Measurements from ENCODE around the gene AP5S1.

The AP5S1 gene

GRCh38 chr20:3796477-3797225 is 23.7 kb upstream of the AP5S1 start:
- Histone ChIP-seq H3K36me3 (ENCODE audit: control insufficient read depth, insufficient read depth, low read length) (no peaks in the 10 kb centered on the region), H3K4me3 (ENCODE audit: low read length) (peak overlapping the region; percentile 74), H3K27ac (ENCODE audit: low read depth, low read length) (peak overlapping the region; percentile 51), H3K27me3 (ENCODE audit: control insufficient read depth, insufficient read depth, low read length) (no peaks in the 10 kb centered on the region), H3K4me1 (ENCODE audit: control insufficient read depth, insufficient read depth, low read length) (peaks cover 9% of the 10 kb centered on the region), H3K9ac (ENCODE audit: low read length) (peak overlapping the region; percentile 30)

- Histone ChIP-seq H3K27ac (ENCODE audit: low read depth, low read length) (no peak overlapping the region), H3K4me1 (ENCODE audit: control insufficient read depth, insufficient read depth, low read length) (peaks cover 9% of the 10 kb centered on the region), H3K4me3 (ENCODE audit: low read length) (peak overlapping the region; percentile 74), H3K27me3 (ENCODE audit: control insufficient read depth, insufficient read depth, low read length) (no peaks in the 10 kb centered on the region), H3K9ac (ENCODE audit: low read length) (peak overlapping the region; percentile 30), H3K36me3 (ENCODE audit: control insufficient read depth, insufficient read depth, low read length) (peaks cover 5% of the 10 kb centered on the region)
These were observed 23.2 kb upstream of the AP5S1 start for GRCh38 chr20:3797226-3797545.

- peaks cover 11% of the 10 kb centered on the region for H3K36me3 ChIP-seq (ENCODE audit: control insufficient read depth, insufficient read depth, low read length)
- no peak overlapping the region for H3K9ac ChIP-seq (ENCODE audit: low read length)
- H3K4me3 ChIP-seq (ENCODE audit: low read length): peak overlapping the region; percentile 74
- H3K27me3 ChIP-seq (ENCODE audit: control insufficient read depth, insufficient read depth, low read length): no peaks in the 10 kb centered on the region
- H3K27ac ChIP-seq (ENCODE audit: low read depth, low read length): no peak overlapping the region
- H3K4me1 ChIP-seq (ENCODE audit: control insufficient read depth, insufficient read depth, low read length): peaks cover 9% of the 10 kb centered on the region
These were observed 22.6 kb upstream of the AP5S1 start for GRCh38 chr20:3797592-3798372.

GRCh38 chr20:3798373-3798768 is 22.0 kb upstream of the AP5S1 start:
- H3K27me3 ChIP-seq (ENCODE audit: control insufficient read depth, insufficient read depth, low read length): no peaks in the 10 kb centered on the region
- H3K4me3 ChIP-seq (ENCODE audit: low read length): no peak overlapping the region
- peaks cover 16% of the 10 kb centered on the region for H3K36me3 ChIP-seq (ENCODE audit: control insufficient read depth, insufficient read depth, low read length)
- peaks cover 9% of the 10 kb centered on the region for H3K4me1 ChIP-seq (ENCODE audit: control insufficient read depth, insufficient read depth, low read length)
- no peak overlapping the region for H3K27ac ChIP-seq (ENCODE audit: low read depth, low read length)
- H3K9ac ChIP-seq (ENCODE audit: low read length): no peak overlapping the region

- no peak overlapping the region for H3K9ac ChIP-seq (ENCODE audit: low read length)
- no peak overlapping the region for H3K27ac ChIP-seq (ENCODE audit: low read depth, low read length)
- H3K27me3 ChIP-seq (ENCODE audit: control insufficient read depth, insufficient read depth, low read length): no peaks in the 10 kb centered on the region
- H3K4me1 ChIP-seq (ENCODE audit: control insufficient read depth, insufficient read depth, low read length): peaks cover 9% of the 10 kb centered on the region
- no peak overlapping the region for H3K4me3 ChIP-seq (ENCODE audit: low read length)
- peaks cover 18% of the 10 kb centered on the region for H3K36me3 ChIP-seq (ENCODE audit: control insufficient read depth, insufficient read depth, low read length)
These were observed 21.5 kb upstream of the AP5S1 start for GRCh38 chr20:3798908-3799248.

- H3K27ac ChIP-seq (ENCODE audit: low read depth, low read length): no peak overlapping the region
- H3K36me3 ChIP-seq (ENCODE audit: control insufficient read depth, insufficient read depth, low read length): peaks cover 24% of the 10 kb centered on the region
- no peak overlapping the region for H3K9ac ChIP-seq (ENCODE audit: low read length)
- peaks cover 9% of the 10 kb centered on the region for H3K4me1 ChIP-seq (ENCODE audit: control insufficient read depth, insufficient read depth, low read length)
- no peak overlapping the region for H3K4me3 ChIP-seq (ENCODE audit: low read length)
- no peaks in the 10 kb centered on the region for H3K27me3 ChIP-seq (ENCODE audit: control insufficient read depth, insufficient read depth, low read length)
These were observed 20.0 kb upstream of the AP5S1 start for GRCh38 chr20:3800256-3800877.

GRCh38 chr20:3800878-3801260 is 19.5 kb upstream of the AP5S1 start:
- no peak overlapping the region for H3K27ac ChIP-seq (ENCODE audit: low read depth, low read length)
- no peaks in the 10 kb centered on the region for H3K27me3 ChIP-seq (ENCODE audit: control insufficient read depth, insufficient read depth, low read length)
- H3K4me1 ChIP-seq (ENCODE audit: control insufficient read depth, insufficient read depth, low read length): peaks cover 13% of the 10 kb centered on the region
- H3K36me3 ChIP-seq (ENCODE audit: control insufficient read depth, insufficient read depth, low read length): peaks cover 28% of the 10 kb centered on the region
- no peak overlapping the region for H3K4me3 ChIP-seq (ENCODE audit: low read length)
- no peak overlapping the region for H3K9ac ChIP-seq (ENCODE audit: low read length)

GRCh38 chr20:3801299-3801698 is 19.0 kb upstream of the AP5S1 start:
- H3K36me3 ChIP-seq (ENCODE audit: control insufficient read depth, insufficient read depth, low read length): peaks cover 28% of the 10 kb centered on the region
- no peaks in the 10 kb centered on the region for H3K27me3 ChIP-seq (ENCODE audit: control insufficient read depth, insufficient read depth, low read length)
- H3K9ac ChIP-seq (ENCODE audit: low read length): no peak overlapping the region
- H3K27ac ChIP-seq (ENCODE audit: low read depth, low read length): no peak overlapping the region
- peaks cover 18% of the 10 kb centered on the region for H3K4me1 ChIP-seq (ENCODE audit: control insufficient read depth, insufficient read depth, low read length)
- no peak overlapping the region for H3K4me3 ChIP-seq (ENCODE audit: low read length)

GRCh38 chr20:3801846-3802245 is 18.5 kb upstream of the AP5S1 start:
- H3K36me3 ChIP-seq (ENCODE audit: control insufficient read depth, insufficient read depth, low read length): peaks cover 28% of the 10 kb centered on the region
- no peak overlapping the region for H3K4me3 ChIP-seq (ENCODE audit: low read length)
- no peaks in the 10 kb centered on the region for H3K27me3 ChIP-seq (ENCODE audit: control insufficient read depth, insufficient read depth, low read length)
- H3K4me1 ChIP-seq (ENCODE audit: control insufficient read depth, insufficient read depth, low read length): peaks cover 17% of the 10 kb centered on the region
- H3K9ac ChIP-seq (ENCODE audit: low read length): no peak overlapping the region
- H3K27ac ChIP-seq (ENCODE audit: low read depth, low read length): no peak overlapping the region

GRCh38 chr20:3802524-3803239 is 17.7 kb upstream of the AP5S1 start:
- Histone ChIP-seq H3K27me3 (ENCODE audit: control insufficient read depth, insufficient read depth, low read length) (no peaks in the 10 kb centered on the region), H3K36me3 (ENCODE audit: control insufficient read depth, insufficient read depth, low read length) (peaks cover 28% of the 10 kb centered on the region), H3K9ac (ENCODE audit: low read length) (no peak overlapping the region), H3K4me3 (ENCODE audit: low read length) (no peak overlapping the region), H3K4me1 (ENCODE audit: control insufficient read depth, insufficient read depth, low read length) (peaks cover 21% of the 10 kb centered on the region), H3K27ac (ENCODE audit: low read depth, low read length) (no peak overlapping the region)

- H3K4me3 ChIP-seq (ENCODE audit: low read length): no peak overlapping the region
- H3K27me3 ChIP-seq (ENCODE audit: control insufficient read depth, insufficient read depth, low read length): no peaks in the 10 kb centered on the region
- H3K4me1 ChIP-seq (ENCODE audit: control insufficient read depth, insufficient read depth, low read length): peaks cover 24% of the 10 kb centered on the region
- no peak overlapping the region for H3K9ac ChIP-seq (ENCODE audit: low read length)
- no peak overlapping the region for H3K27ac ChIP-seq (ENCODE audit: low read depth, low read length)
- H3K36me3 ChIP-seq (ENCODE audit: control insufficient read depth, insufficient read depth, low read length): peaks cover 28% of the 10 kb centered on the region
These were observed 17.1 kb upstream of the AP5S1 start for GRCh38 chr20:3803289-3803688.

GRCh38 chr20:3803854-3804253 is 16.5 kb upstream of the AP5S1 start:
- H3K9ac ChIP-seq (ENCODE audit: low read length): no peak overlapping the region
- no peak overlapping the region for H3K27ac ChIP-seq (ENCODE audit: low read depth, low read length)
- peaks cover 28% of the 10 kb centered on the region for H3K36me3 ChIP-seq (ENCODE audit: control insufficient read depth, insufficient read depth, low read length)
- H3K4me1 ChIP-seq (ENCODE audit: control insufficient read depth, insufficient read depth, low read length): peaks cover 28% of the 10 kb centered on the region
- no peaks in the 10 kb centered on the region for H3K27me3 ChIP-seq (ENCODE audit: control insufficient read depth, insufficient read depth, low read length)
- no peak overlapping the region for H3K4me3 ChIP-seq (ENCODE audit: low read length)

All from rectal smooth muscle tissue (tissue), 1 donor.